Activated gamma-delta T cell treated with Interleukin-2 at 50 U/mL for 16 hours (primary cell): Measurements from ENCODE around the gene CYP4A11.
"Not testable (repeated sequence)": the region's sequence is repeated elsewhere in the genome, so short reads cannot be mapped to it uniquely, and the experiment has no call there.

Experiments
- DNase-seq: peaks from one replicate; pipeline ENCODE4 v3.0.0-alpha.2; 2020

Gene CYP4A11

DNA sequence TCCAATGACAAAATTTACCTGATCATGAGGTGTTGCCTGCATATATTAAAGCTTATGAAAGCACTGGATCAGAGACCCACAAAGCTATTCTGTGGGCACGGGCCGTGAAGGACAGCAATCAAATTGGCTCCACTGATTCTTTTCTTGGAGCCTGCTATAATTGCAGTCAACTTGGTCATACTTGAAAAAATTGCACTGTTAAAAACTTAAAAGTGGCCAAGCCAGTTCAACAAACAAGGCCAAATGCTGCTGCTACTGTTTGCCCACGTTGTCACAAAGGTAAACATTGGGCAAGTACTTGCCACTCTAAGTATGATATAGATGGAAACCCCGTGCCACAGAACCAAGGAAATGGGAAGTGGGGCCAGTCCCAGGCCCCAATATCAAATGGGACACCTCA, 37.8 kb downstream of the CYP4A11 start:
- no peak for DNase-seq

DNA sequence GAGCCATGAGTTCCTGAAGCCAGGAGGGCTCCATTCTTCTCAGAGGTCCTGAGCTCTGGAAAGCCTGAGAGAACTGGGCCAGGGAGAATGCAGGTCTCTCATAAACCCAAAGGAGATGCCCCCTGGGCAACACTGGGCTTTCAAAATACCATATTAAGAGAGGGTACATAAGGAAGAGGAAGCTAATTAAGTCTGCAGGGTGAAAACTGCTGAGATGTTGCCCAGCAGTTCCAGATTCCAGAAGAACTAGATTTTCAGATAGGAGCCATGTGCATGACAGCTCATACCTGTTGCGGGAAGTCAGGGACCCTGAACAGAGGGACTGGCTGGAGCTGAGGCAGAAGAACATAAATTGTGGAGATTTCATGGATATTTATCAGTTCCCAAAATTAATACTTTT, 40.9 kb downstream of the CYP4A11 start:
- DNase-seq = no peak

DNA sequence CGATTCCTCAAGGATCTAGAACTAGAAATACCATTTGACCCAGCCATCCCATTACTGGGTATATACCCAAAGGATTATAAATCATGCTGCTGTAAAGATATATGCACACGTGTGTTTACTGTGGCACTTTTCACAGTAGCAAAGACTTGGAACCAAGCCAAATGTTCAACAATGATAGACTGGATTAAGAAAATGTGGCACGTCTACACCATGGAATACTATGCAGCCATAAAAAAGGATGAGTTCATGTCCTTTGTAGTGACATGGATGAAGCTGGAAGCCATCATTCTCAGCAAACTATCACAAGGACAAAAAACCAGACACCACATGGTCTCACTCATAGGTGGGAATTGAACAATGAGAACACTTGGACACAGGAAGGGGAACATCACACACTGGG, 59.6 kb downstream of the CYP4A11 start:
- DNase-seq = not testable (repeated sequence)
